Testis (tissue), 3 donors: Measurements from ENCODE around the gene SPECC1L. TPM values are rescaled to one million over a fixed set of nuclear protein-coding genes. Genes with fewer than 3 reads are reported as not detected.

Experiments
- DNase-seq: peaks from one replicate; pipeline ENCODE4 v3.0.0-alpha.2; 2019
- H3K27ac ChIP-seq, 2 donors: fragments of 200-600 bp; sonication (generic); one replicate each; pipeline ENCODE4 v1.5.1; 2019
- H3K27me3 ChIP-seq: fragments of 200-600 bp; sonication (generic); one replicate; pipeline ENCODE4 v1.5.1; 2019
- H3K36me3 ChIP-seq: fragments of 200-600 bp; sonication (generic); one replicate; pipeline ENCODE4 v1.5.1; 2017; ENCODE audit warnings: low read depth; ENCODE audit errors: missing control alignments
- H3K4me1 ChIP-seq: fragments of 200-600 bp; sonication (generic); one replicate; pipeline ENCODE4 v1.5.1; 2019
- H3K4me3 ChIP-seq, 2 donors: fragments of 200-600 bp; sonication (generic); one replicate each; pipeline ENCODE4 v1.5.1; 2017 to 2019
- H3K9me3 ChIP-seq: fragments of 200-600 bp; sonication (generic); one replicate; pipeline ENCODE4 v1.5.1; 2017
- POLR2A ChIP-seq: fragments of 450-650 bp; IDR thresholded peaks from one replicate; pipeline ENCODE4 v1.6.1; 2017; ENCODE audit warnings: antibody characterized with exemption, mild to moderate bottlenecking, moderate library complexity
- WGBS, 2 donors: methylation state at CpG; one replicate each; pipeline ENCODE4 v1.1.5; 2018; 5-methylcytosine and 5-hydroxymethylcytosine counted together
- intact Hi-C: fragments of 100-400 bp; cut with DNase I; formaldehyde crosslinking; loops from one replicate; pipeline ENCODE4 v1.15.1; 2023; ENCODE audit warnings: low total_unique reads
- polyA plus RNA-seq: library from polyadenylated mRNA; stranded (reverse); fragments of 350-450 nt; fragmentation: Illumina TruSeq; extraction: RNeasy Lipid Tissue Mini Kit (QIAGEN cat#74804); gene quantifications from one replicate; pipeline ENCODE4 v1.2.3, GENCODE V29; 2014; ENCODE audit warnings: low read depth, low replicate concordance; ENCODE audit not compliant: insufficient read depth
- total RNA-seq, 2 donors: library from RNA; depleted of rRNA; stranded (reverse); fragments of >200 nt; gene quantifications; one replicate each; pipeline ENCODE4 v1.2.3, GENCODE V29; 2016
- TF ChIP-seq, protein P1 (sequence below), 3 experiments: fragments of 450-650 bp in 2 of 3; fragments of 200-600 bp in 1 of 3; sonication (generic) in 1 of 3; IDR thresholded peaks; one replicate each; pipeline ENCODE4 v1.5.1; 2016 to 2019; ENCODE audit warnings: antibody characterized with exemption in 3 of 3, mild to moderate bottlenecking in 2 of 3, moderate library complexity in 1 of 3

Gene SPECC1L
- total and polyA plus RNA-seq, 3 donors from 2014 or later = 70.0 to 83.6 (median 82.3) TPM

DNA sequence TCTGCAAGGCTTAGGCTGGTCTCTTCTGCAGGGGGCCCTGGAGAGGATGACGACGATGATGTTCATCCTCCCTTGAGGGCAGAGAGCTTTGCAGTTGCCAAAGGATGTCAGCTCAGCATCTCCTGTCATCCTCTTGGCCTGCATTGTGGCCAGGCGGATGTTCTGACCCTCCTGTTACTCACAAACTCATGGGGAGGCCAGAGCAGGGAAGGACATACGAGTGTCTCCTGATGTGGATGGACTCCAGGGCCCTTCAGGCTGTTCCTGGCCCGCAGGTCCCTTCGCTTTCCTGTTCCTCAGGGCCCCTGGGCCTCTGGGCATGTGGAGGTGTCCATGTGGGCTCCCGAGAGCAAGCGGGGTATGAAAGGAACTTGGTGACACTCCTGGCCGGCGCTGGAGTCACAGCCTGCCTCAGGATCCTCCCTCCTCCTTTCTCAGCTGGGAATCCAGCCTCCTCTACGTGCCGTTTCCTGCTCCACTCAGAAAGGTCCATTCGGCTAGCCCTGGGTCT is 165.3 kb downstream of the SPECC1L start:
- no peaks in the 10 kb centered on the region for H3K9me3 ChIP-seq
- H3K4me3 ChIP-seq = no peak overlapping the region
- H3K4me1 ChIP-seq = peaks cover 29% of the 10 kb centered on the region
- TF ChIP-seq, protein P1, sequence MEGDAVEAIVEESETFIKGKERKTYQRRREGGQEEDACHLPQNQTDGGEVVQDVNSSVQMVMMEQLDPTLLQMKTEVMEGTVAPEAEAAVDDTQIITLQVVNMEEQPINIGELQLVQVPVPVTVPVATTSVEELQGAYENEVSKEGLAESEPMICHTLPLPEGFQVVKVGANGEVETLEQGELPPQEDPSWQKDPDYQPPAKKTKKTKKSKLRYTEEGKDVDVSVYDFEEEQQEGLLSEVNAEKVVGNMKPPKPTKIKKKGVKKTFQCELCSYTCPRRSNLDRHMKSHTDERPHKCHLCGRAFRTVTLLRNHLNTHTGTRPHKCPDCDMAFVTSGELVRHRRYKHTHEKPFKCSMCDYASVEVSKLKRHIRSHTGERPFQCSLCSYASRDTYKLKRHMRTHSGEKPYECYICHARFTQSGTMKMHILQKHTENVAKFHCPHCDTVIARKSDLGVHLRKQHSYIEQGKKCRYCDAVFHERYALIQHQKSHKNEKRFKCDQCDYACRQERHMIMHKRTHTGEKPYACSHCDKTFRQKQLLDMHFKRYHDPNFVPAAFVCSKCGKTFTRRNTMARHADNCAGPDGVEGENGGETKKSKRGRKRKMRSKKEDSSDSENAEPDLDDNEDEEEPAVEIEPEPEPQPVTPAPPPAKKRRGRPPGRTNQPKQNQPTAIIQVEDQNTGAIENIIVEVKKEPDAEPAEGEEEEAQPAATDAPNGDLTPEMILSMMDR (IDR thresholded peaks at IDR 0.05) = no peak
- TF ChIP-seq POLR2A = no peak
- 42 to 63% methylated on average over 8 to 13 of the region's 13 CpGs for WGBS, 2 donors
- DNase-seq = no peak
- H3K36me3 ChIP-seq = no peaks in the 10 kb centered on the region
- intact Hi-C loops = no loop called here
- peak overlapping the region in 1 of 2 donors; percentile 69 for H3K27ac ChIP-seq
- no peaks in the 10 kb centered on the region for H3K27me3 ChIP-seq

GRCh38 chr22:24436553-24436952 is 165.9 kb downstream of the SPECC1L start:
- 69 to 86% methylated on average over 3 of the region's 3 CpGs for WGBS, 2 donors
- intact Hi-C loops = no loop called here
- Histone ChIP-seq H3K36me3 (no peaks in the 10 kb centered on the region), H3K4me1 (peaks cover 29% of the 10 kb centered on the region), H3K9me3 (no peaks in the 10 kb centered on the region), H3K27me3 (no peaks in the 10 kb centered on the region), H3K4me3 (no peak overlapping the region), H3K27ac (peak overlapping the region in 1 of 2 donors; percentile 69)
- DNase-seq = no peak
- TF ChIP-seq, protein P1 (IDR thresholded peaks at IDR 0.05) = no peak
- TF ChIP-seq POLR2A = no peak

- no peaks in the 10 kb centered on the region for H3K36me3 ChIP-seq
- H3K27ac ChIP-seq = no peak overlapping the region
- H3K4me1 ChIP-seq = peaks cover 26% of the 10 kb centered on the region
- TF ChIP-seq, protein P1 (IDR thresholded peaks at IDR 0.05) = no peak
- no peak for TF ChIP-seq POLR2A
- no peak overlapping the region for H3K4me3 ChIP-seq
- H3K9me3 ChIP-seq = no peaks in the 10 kb centered on the region
- WGBS, 2 donors = 88 to 100% methylated on average over 3 to 4 of the region's 4 CpGs
- no peak for DNase-seq
- H3K27me3 ChIP-seq = no peaks in the 10 kb centered on the region
- intact Hi-C loops = no loop called here
These were observed 166.5 kb downstream of the SPECC1L start for GRCh38 chr22:24437091-24437490.

- Histone ChIP-seq H3K36me3 (no peaks in the 10 kb centered on the region), H3K27ac (no peak overlapping the region), H3K9me3 (no peaks in the 10 kb centered on the region), H3K27me3 (no peaks in the 10 kb centered on the region), H3K4me1 (peaks cover 19% of the 10 kb centered on the region), H3K4me3 (no peak overlapping the region)
- intact Hi-C loops = no loop called here
- TF ChIP-seq POLR2A = no peak
- TF ChIP-seq, protein P1 (IDR thresholded peaks at IDR 0.05) = no peak
- WGBS, 2 donors = 92 to 94% methylated on average over 5 of the region's 5 CpGs
- no peak for DNase-seq
These were observed 167.2 kb downstream of the SPECC1L start for GRCh38 chr22:24437741-24438328.

DNA sequence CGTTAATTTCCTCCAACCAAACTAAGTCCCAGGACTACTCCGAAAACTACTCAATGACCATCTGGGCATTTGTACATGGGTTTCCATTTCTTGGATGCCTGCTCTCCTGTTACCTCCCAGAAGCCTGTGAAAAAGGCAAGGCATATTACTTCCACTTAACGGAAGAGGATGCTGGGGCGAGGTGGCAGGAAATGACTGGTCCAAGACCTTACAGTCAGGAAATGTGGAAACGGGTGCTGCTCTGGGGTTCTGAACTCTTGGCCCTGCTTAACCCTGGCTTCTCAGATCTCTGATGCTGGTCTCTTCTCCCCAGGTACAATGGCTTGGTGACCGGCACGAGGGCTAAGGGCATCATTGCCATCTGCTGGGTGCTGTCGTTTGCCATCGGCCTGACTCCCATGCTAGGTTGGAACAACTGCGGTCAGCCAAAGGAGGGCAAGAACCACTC is 169.7 kb downstream of the SPECC1L start:
- intact Hi-C loops = no loop called here
- DNase-seq = no peak
- peaks cover 7% of the 10 kb centered on the region for H3K4me1 ChIP-seq
- TF ChIP-seq POLR2A = no peak
- TF ChIP-seq, protein P1 (IDR thresholded peaks at IDR 0.05) = no peak
- no peak overlapping the region for H3K27ac ChIP-seq
- no peaks in the 10 kb centered on the region for H3K27me3 ChIP-seq
- 91 to 92% methylated on average over 9 to 10 of the region's 10 CpGs for WGBS, 2 donors
- H3K36me3 ChIP-seq = no peaks in the 10 kb centered on the region
- no peak overlapping the region for H3K4me3 ChIP-seq
- no peaks in the 10 kb centered on the region for H3K9me3 ChIP-seq
